Measurements from ENCODE around the gene UACA. TPM values are rescaled to one million over a fixed set of nuclear protein-coding genes. Genes with fewer than 3 reads are reported as not detected.

The UACA gene
- total RNA-seq, 2 experiments from 2014 or later = 2.4 to 2.8 TPM

GRCh38 chr15:70627322-70627721 is 136.0 kb downstream of the UACA start:
- H3K27me3 Mint-ChIP-seq = peaks cover 7% of the 10 kb centered on the region
- peaks cover 3% of the 10 kb centered on the region for H3K4me1 Mint-ChIP-seq (ENCODE audit: low read depth)
- no peak for TF ChIP-seq CTCF (IDR thresholded peaks at IDR 0.05)
- peaks cover 8% of the 10 kb centered on the region for H3K9me3 Mint-ChIP-seq
- intact Hi-C loops (cut with micrococcal nuclease) = no loop called here
- no peak overlapping the region for H3K27ac Mint-ChIP-seq
- H3K36me3 Mint-ChIP-seq (ENCODE audit: low read depth) = no peaks in the 10 kb centered on the region
- POLR2A ChIA-PET = interaction anchor here (0.6 kb wide), 1 partner anchor 38 kb away, joined by 4 read pairs; no protein-coding TSS in a partner anchor
- DNase-seq = no peak
- ATAC-seq = no peak
- CTCF ChIA-PET = interaction anchor here (1.0 kb wide), 1 partner anchor 1151 kb away, joined by 4 read pairs; no protein-coding TSS in a partner anchor
- H3K4me3 Mint-ChIP-seq = no peak overlapping the region

DNA sequence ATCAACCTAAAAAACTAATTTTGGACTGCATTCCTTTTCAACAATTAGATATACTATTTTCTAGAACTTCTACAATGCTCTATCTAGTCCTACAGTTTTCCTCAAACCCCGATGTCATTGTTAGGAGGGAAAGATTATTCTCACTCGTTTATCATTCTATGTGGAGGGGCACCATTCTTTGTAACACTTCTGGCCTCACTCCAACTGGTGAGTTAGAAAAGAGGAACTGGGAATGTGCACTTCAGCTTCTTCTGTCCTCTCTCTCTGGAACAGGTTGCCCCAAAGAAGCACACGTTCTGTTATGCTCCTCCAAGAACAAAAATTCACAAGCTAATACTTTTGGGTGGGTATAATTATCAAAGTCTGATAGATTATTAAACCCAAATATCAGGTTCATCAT is 137.9 kb downstream of the UACA start:
- Mint-ChIP-seq H3K4me1 (ENCODE audit: low read depth) (no peaks in the 10 kb centered on the region), H3K36me3 (ENCODE audit: low read depth) (no peaks in the 10 kb centered on the region), H3K9me3 (peaks cover 12% of the 10 kb centered on the region), H3K27ac (no peak overlapping the region), H3K27me3 (peaks cover 11% of the 10 kb centered on the region), H3K4me3 (no peak overlapping the region)
- intact Hi-C loops (cut with micrococcal nuclease) = no loop called here
- DNase-seq = no peak
- TF ChIP-seq CTCF (IDR thresholded peaks at IDR 0.05) = no peak
- no peak for ATAC-seq
- ChIA-PET CTCF (no interaction called here), POLR2A (no interaction called here)

DNA sequence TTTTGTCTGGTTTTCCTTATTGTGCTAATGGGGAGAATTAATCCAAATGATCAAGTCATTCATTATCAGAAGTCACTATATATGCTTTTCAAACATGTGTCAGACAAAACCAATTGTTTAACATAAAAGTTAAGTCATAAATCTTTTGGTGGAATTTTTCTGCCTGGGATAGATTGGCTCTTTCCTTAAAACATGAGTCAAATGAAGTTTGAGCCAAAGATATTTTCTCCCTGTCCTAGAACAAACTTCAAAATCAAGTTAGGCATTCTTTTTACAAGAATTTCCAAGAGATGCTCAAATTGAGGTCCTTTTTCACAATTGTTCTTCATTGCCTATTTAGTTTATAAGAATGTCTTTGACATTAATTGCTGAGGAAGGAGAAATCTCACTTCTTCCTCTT is 138.3 kb downstream of the UACA start:
- ChIA-PET POLR2A (no interaction called here), CTCF (no interaction called here)
- no peak for TF ChIP-seq CTCF (IDR thresholded peaks at IDR 0.05)
- H3K27ac Mint-ChIP-seq = no peak overlapping the region
- H3K4me3 Mint-ChIP-seq = no peak overlapping the region
- H3K36me3 Mint-ChIP-seq (ENCODE audit: low read depth) = no peaks in the 10 kb centered on the region
- no peaks in the 10 kb centered on the region for H3K4me1 Mint-ChIP-seq (ENCODE audit: low read depth)
- intact Hi-C loops (cut with micrococcal nuclease) = no loop called here
- H3K9me3 Mint-ChIP-seq = peaks cover 12% of the 10 kb centered on the region
- H3K27me3 Mint-ChIP-seq = peaks cover 11% of the 10 kb centered on the region
- DNase-seq (no peak), ATAC-seq (no peak)

GRCh38 chr15:70618929-70619328 is 144.4 kb downstream of the UACA start:
- no peaks in the 10 kb centered on the region for H3K36me3 Mint-ChIP-seq (ENCODE audit: low read depth)
- H3K4me3 Mint-ChIP-seq = no peak overlapping the region
- no peak for DNase-seq
- H3K27ac Mint-ChIP-seq = no peak overlapping the region
- peaks cover 16% of the 10 kb centered on the region for H3K27me3 Mint-ChIP-seq
- no peak for ATAC-seq
- H3K4me1 Mint-ChIP-seq (ENCODE audit: low read depth) = no peaks in the 10 kb centered on the region
- TF ChIP-seq CTCF (IDR thresholded peaks at IDR 0.05) = no peak
- intact Hi-C loops (cut with micrococcal nuclease) = no loop called here
- CTCF ChIA-PET = interaction anchor here (1.0 kb wide), 1 partner anchor 14 kb away, joined by 3 read pairs; no protein-coding TSS in a partner anchor
- peaks cover 12% of the 10 kb centered on the region for H3K9me3 Mint-ChIP-seq
- POLR2A ChIA-PET = no interaction called here

DNA sequence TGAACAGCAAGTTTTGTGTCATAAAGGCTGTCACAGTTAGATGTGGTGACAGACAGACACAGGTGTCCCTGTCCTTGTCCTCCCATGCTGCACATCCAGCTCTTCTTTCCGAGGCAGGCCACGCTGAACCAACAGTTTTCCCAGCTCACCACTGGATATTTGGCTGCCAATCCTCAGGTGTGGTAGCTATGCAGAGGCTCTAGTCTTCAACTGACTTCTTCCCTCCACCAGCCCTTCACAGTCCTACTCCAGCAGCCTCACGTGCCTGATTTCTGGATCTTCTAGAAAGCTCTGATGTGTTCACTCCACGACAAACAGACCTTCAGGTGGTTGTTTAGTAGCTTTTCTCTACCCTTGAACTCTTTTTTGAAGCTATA is 145.5 kb downstream of the UACA start:
- Mint-ChIP-seq H3K36me3 (ENCODE audit: low read depth) (no peaks in the 10 kb centered on the region), H3K9me3 (peaks cover 7% of the 10 kb centered on the region), H3K27ac (no peak overlapping the region), H3K4me3 (no peak overlapping the region), H3K27me3 (peaks cover 14% of the 10 kb centered on the region), H3K4me1 (ENCODE audit: low read depth) (no peaks in the 10 kb centered on the region)
- DNase-seq (no peak), ATAC-seq (peak; percentile 17)
- ChIA-PET POLR2A (no interaction called here), CTCF (no interaction called here)
- TF ChIP-seq CTCF (IDR thresholded peaks at IDR 0.05) = no peak
- intact Hi-C loops (cut with micrococcal nuclease) = no loop called here
